GM11168 (cell line): ENCODE results near the gene SLC7A6.

Experiments
- in situ Hi-C: fragments of 300-500 bp; cut with MboI; formaldehyde crosslinking; loops from one replicate; pipeline ENCODE4 v1.12.0; 2022; ENCODE audit warnings: low sequenced_read_pairs; ENCODE audit not compliant: unreplicated experiment

The SLC7A6 gene

GRCh38 chr16:68297908-68298307 is 33.6 kb downstream of the SLC7A6 start:
- in situ Hi-C loops: no loop called here

- in situ Hi-C loops: no loop called here
Observed at GRCh38 chr16:68298312-68298711, 34.0 kb downstream of the SLC7A6 start.

GRCh38 chr16:68298907-68299561 is 34.7 kb downstream of the SLC7A6 start:
- in situ Hi-C loops: no loop called here

- in situ Hi-C loops: no loop called here
Observed at GRCh38 chr16:68299571-68300453, 35.5 kb downstream of the SLC7A6 start.

- in situ Hi-C loops: no loop called here
Observed at GRCh38 chr16:68300734-68301459, 36.6 kb downstream of the SLC7A6 start.

DNA sequence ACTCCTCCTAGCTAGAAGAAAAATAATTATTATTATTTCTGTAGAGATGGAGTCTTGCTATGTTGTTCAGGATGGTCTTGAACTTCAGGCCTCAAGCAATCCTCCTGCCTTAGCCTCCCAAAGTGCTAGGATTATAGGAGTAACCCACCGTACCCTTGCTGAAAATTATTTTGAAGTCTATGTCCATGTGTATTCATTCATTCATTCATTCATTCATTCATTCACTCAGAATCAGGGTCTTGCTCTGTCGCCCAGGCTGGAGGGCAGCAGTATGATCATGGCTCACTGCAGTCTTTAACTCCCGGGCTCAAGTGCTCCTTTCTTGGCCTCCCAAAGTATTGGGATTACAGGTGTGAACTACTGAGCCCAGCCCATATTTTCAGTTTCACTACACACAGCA is 42.3 kb downstream of the SLC7A6 start:
- in situ Hi-C loops: no loop called here

GRCh38 chr16:68309799-68310198 is 45.5 kb downstream of the SLC7A6 start:
- in situ Hi-C loops: loop anchor here (5.0 kb wide), 1 partner anchor 52 kb away; no protein-coding TSS in a partner anchor

GRCh38 chr16:68310437-68310773 is 46.1 kb downstream of the SLC7A6 start:
- in situ Hi-C loops: loop anchor here (5.0 kb wide), 1 partner anchor 53 kb away; no protein-coding TSS in a partner anchor

- in situ Hi-C loops: loop anchor here (5.0 kb wide), 1 partner anchor 54 kb away; no protein-coding TSS in a partner anchor
Observed at GRCh38 chr16:68310774-68311511, 46.6 kb downstream of the SLC7A6 start, which contains the start of the genes PRMT7 and SLC7A6OS. TSS of gene PRMT7 (plus strand) at chr16:68311019. CDS start at chr16:68315980, 4,961 bp downstream. TSS of gene SLC7A6OS (minus strand) at chr16:68310946. CDS start at chr16:68310926, 20 bp downstream.

DNA sequence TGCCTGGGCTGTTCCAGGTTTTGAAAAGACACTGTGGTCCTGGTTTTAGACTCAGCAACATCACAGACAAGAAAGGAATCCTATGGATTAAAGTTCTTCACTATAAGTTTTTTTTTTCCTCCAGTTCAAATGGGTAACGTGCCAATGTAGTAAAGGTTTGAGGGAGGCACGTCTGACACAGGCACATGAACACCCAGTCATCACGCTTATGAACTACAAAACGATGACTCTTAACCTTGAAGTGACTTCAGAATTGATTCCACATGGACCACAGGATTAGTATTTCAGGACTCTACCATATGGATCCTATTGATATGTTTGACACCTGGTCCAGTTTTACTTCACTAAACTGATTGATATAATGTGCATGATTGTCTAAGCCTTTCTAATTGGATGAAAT is 48.8 kb downstream of the SLC7A6 start:
- in situ Hi-C loops: loop anchor here (5.0 kb wide), 1 partner anchor 56 kb away; no protein-coding TSS in a partner anchor

- in situ Hi-C loops: no loop called here
Observed at GRCh38 chr16:68319185-68319908, 55.0 kb downstream of the SLC7A6 start.

DNA sequence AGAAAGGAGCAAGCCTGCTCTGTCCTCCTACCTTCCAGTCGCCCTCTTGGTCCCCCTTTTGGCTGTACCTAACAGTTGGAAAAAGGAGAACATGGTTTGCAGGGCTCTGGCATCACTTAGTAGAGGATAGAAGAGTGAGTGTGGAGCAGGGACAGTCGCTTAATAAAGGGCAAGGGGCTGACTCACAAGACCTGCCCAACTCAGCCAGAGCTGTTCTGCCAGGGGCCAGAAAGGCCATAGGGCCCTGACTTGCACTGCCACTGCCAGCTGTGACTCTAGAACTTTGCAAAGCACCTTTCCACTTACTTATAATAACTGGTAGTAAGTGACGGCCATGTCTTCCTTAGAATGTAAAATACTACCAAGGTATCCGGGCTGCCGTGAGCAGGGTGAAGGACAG is 60.0 kb downstream of the SLC7A6 start:
- in situ Hi-C loops: no loop called here

GRCh38 chr16:68324780-68325357 is 60.5 kb downstream of the SLC7A6 start:
- in situ Hi-C loops: no loop called here

DNA sequence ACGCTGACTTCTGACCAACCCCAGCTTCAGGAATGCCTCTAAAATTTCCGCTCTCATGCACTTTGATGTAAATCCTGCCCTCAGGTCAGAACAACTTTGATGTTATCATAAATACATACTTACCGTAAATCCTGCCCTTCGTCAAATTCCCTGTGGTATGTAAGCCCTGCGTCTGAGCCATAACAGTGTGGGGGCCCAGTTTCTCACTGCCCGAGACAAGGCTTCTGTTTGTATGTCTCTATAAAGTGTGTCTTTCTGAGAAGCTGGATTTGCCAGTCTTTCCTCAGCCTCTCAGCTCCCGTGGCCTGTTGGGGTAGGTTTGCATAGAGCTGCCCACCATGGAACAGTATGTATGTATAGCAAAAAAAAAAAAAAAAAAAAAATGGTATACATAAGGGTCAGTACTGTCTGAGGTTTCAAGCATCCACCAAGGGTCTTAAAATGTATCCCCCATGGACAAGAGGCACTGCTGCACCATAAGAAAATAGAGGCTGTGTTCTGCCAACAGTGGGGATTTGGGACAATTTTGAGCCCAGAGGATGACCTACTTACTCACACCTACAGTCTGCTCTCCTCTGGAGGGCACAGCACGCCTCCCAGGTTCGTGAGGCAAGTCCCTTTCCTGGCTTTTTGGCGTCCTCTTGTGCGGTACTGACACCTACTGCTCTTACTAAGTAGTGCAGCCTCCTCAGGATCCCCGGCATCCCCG is 64.0 kb downstream of the SLC7A6 start:
- in situ Hi-C loops: no loop called here

DNA sequence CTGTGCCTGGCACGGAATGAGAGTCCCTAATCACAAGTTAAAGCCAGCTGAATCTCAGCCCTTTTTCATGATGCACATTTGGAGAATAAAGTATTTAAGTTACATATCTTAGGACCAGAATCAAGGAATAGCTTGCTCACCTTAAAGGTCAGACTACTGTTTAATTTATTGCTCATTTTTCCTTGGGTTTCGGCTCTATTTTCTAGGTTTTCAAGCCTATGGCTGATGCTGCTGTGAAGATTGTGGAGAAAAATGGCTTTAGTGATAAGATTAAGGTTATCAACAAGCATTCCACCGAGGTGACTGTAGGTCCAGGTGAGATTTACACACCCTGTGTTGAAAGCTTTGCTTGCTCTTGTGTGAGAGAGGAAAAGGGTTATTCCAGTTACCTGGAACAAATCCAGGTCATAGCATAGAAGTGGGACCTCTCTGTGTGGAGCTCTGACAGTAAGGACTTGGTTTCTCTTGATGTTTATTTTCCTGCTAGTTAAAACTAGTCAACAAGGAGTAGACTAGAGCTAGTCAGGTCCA is 64.6 kb downstream of the SLC7A6 start:
- in situ Hi-C loops: no loop called here

GRCh38 chr16:68331879-68332410 is 67.6 kb downstream of the SLC7A6 start:
- in situ Hi-C loops: no loop called here

- in situ Hi-C loops: no loop called here
Observed at GRCh38 chr16:68332411-68333121, 68.2 kb downstream of the SLC7A6 start.
